ENCODE results near the gene ATAD2B. TPM values are rescaled to one million over a fixed set of nuclear protein-coding genes. Genes with fewer than 3 reads are reported as not detected.

The ATAD2B gene
- total RNA-seq, 1 donor from 2014 or later = 8.4 TPM

GRCh38 chr2:23756593-23757292, 170.2 kb downstream of the ATAD2B start:
- H3K4me1 ChIP-seq = no peaks in the 10 kb centered on the region
- intact Hi-C loops (cut with DNase I) = loop anchor here (10.0 kb wide), 1 partner anchor 372 kb away; the partner anchor contains the start of gene KLHL29
- H3K4me3 ChIP-seq = no peak overlapping the region
- no peaks in the 10 kb centered on the region for H3K9me3 ChIP-seq
- no peak overlapping the region for H3K27ac ChIP-seq
- no peak for TF ChIP-seq CTCF (IDR thresholded peaks at IDR 0.05)
- DNase-seq (ENCODE audit: low spot score in 2 of 2) = no peak
- H3K27me3 ChIP-seq = no peaks in the 10 kb centered on the region
- peaks cover 0 to 30% of the 10 kb centered on the region in 2 donors for H3K36me3 ChIP-seq

DNA sequence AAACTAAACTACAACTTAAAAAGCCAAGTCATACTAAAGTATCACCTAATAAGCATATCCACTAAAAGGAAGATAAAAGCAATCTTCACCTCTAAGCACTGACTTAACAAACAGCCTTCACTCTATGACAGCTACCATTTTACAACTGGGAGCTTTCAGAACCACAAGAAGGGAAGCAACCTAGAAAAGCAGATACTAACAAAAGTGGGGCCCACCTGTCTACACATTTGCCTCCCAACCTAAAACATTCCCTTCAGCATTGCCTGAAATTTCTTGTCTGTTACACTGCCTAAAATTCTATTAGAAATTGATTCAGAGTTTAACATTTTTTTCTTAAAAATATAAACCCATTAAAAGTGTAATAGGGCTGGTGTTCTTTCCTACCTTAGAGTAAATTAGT, 172.0 kb downstream of the ATAD2B start:
- intact Hi-C loops (cut with DNase I) = loop anchor here (10.0 kb wide), 1 partner anchor 370 kb away; the partner anchor contains the start of gene KLHL29
- Histone ChIP-seq H3K27ac (no peak overlapping the region), H3K27me3 (no peaks in the 10 kb centered on the region), H3K4me1 (no peaks in the 10 kb centered on the region), H3K36me3 (peaks cover 0 to 41% of the 10 kb centered on the region in 2 donors), H3K9me3 (no peaks in the 10 kb centered on the region), H3K4me3 (no peak overlapping the region)
- TF ChIP-seq CTCF (IDR thresholded peaks at IDR 0.05) = no peak
- no peak for DNase-seq (ENCODE audit: low spot score in 2 of 2)

GRCh38 chr2:23753291-23754010, 173.5 kb downstream of the ATAD2B start:
- Histone ChIP-seq H3K4me3 (no peak overlapping the region), H3K36me3 (peaks cover 0 to 41% of the 10 kb centered on the region in 2 donors), H3K27ac (no peak overlapping the region), H3K27me3 (no peaks in the 10 kb centered on the region), H3K9me3 (no peaks in the 10 kb centered on the region), H3K4me1 (no peaks in the 10 kb centered on the region)
- no peak for DNase-seq (ENCODE audit: low spot score in 2 of 2)
- no peak for TF ChIP-seq CTCF (IDR thresholded peaks at IDR 0.05)
- intact Hi-C loops (cut with DNase I) = loop anchor here (10.0 kb wide), 1 partner anchor 369 kb away; the partner anchor contains the start of gene KLHL29

- H3K27me3 ChIP-seq = no peaks in the 10 kb centered on the region
- intact Hi-C loops (cut with DNase I) = loop anchor here (10.0 kb wide), 1 partner anchor 367 kb away; the partner anchor contains the start of gene KLHL29
- H3K9me3 ChIP-seq = no peaks in the 10 kb centered on the region
- no peak overlapping the region for H3K4me3 ChIP-seq
- no peak overlapping the region for H3K27ac ChIP-seq
- peaks cover 0 to 33% of the 10 kb centered on the region in 2 donors for H3K36me3 ChIP-seq
- TF ChIP-seq CTCF (IDR thresholded peaks at IDR 0.05) = no peak
- DNase-seq (ENCODE audit: low spot score in 2 of 2) = no peak
- H3K4me1 ChIP-seq = no peaks in the 10 kb centered on the region
Measured at GRCh38 chr2:23751747-23752265, 175.1 kb downstream of the ATAD2B start.

DNA sequence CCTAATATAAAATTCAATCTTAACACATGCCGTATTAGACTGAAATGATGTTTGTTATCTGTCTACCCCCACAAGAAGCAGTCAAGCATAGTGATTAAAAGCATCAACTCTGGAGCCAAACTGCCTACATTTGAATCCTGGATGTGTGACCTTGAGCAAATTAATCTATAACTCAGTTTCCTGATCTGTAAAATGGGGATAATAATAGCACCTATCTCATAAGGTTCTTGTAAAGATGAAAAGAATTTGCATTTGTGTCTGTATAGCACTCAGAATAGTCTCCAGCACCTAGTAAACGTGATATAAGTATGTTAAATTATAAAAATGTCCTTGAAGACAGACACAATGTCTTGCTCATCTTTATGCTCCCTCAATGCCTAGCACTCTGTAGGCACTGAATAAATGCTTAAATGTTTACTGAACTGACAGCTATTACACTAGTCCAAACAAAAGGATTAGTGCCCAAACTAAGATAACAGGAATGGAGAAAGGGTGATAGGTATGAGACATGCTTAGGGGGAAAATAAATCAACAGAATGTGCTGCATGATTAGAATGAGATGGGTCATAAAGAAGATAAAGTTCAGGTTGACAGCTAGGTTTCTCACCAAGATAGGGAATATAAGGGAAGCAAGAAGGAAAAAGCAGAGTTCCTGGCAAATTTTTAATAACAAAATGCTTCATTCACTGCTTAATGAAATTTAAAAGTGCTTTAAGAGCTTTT, 180.6 kb downstream of the ATAD2B start:
- peaks cover 0 to 12% of the 10 kb centered on the region in 2 donors for H3K36me3 ChIP-seq
- H3K9me3 ChIP-seq = no peaks in the 10 kb centered on the region
- no peak overlapping the region for H3K27ac ChIP-seq
- H3K27me3 ChIP-seq = no peaks in the 10 kb centered on the region
- intact Hi-C loops (cut with DNase I) = no loop called here
- H3K4me1 ChIP-seq = peaks cover 0 to 2% of the 10 kb centered on the region in 2 donors
- no peak overlapping the region for H3K4me3 ChIP-seq
- no peak for DNase-seq (ENCODE audit: low spot score in 2 of 2)
- TF ChIP-seq CTCF (IDR thresholded peaks at IDR 0.05) = no peak

All from ascending aorta (tissue), 2 donors.